ENCODE data around the gene ELF2.
"Not testable (repeated sequence)": the region's sequence is repeated elsewhere in the genome, so short reads cannot be mapped to it uniquely, and the experiment has no call there.

The ELF2 gene

GRCh38 chr4:139076016-139076744 lies 100.8 kb downstream of the ELF2 start:
- no peak for DNase-seq

- no peak for DNase-seq
Measured at GRCh38 chr4:139060591-139060990, 116.4 kb downstream of the ELF2 start.

- not testable (repeated sequence) for DNase-seq
Measured at GRCh38 chr4:139059026-139059425, 118.0 kb downstream of the ELF2 start.

GRCh38 chr4:139054791-139055505 lies 122.1 kb downstream of the ELF2 start:
- DNase-seq: no peak

- DNase-seq: no peak
Measured at GRCh38 chr4:139053909-139054308, 123.1 kb downstream of the ELF2 start.

- no peak for DNase-seq
Measured at GRCh38 chr4:139050446-139050845, 126.6 kb downstream of the ELF2 start.

- no peak for DNase-seq
Measured at GRCh38 chr4:139048026-139048425, 129.0 kb downstream of the ELF2 start.

- no peak for DNase-seq
Measured at GRCh38 chr4:139044291-139044690, 132.7 kb downstream of the ELF2 start.

GRCh38 chr4:139042981-139043460 lies 134.0 kb downstream of the ELF2 start:
- DNase-seq: no peak

- no peak for DNase-seq
Measured at GRCh38 chr4:139038874-139039443, 138.1 kb downstream of the ELF2 start.

- DNase-seq: no peak
Measured at GRCh38 chr4:139036885-139037284, 140.1 kb downstream of the ELF2 start.

GRCh38 chr4:139035650-139036049 lies 141.4 kb downstream of the ELF2 start:
- no peak for DNase-seq

GRCh38 chr4:139030614-139031235 lies 146.3 kb downstream of the ELF2 start:
- DNase-seq: peak; percentile 48

GRCh38 chr4:139029866-139030363 lies 147.1 kb downstream of the ELF2 start:
- DNase-seq: not testable (repeated sequence)

GRCh38 chr4:139028191-139028661 lies 148.8 kb downstream of the ELF2 start:
- DNase-seq: no peak

- no peak for DNase-seq
Measured at GRCh38 chr4:139027776-139028175, 149.2 kb downstream of the ELF2 start.

- no peak for DNase-seq
Measured at GRCh38 chr4:139025841-139026240, 151.2 kb downstream of the ELF2 start.

- no peak for DNase-seq
Measured at GRCh38 chr4:139024686-139025085, 152.3 kb downstream of the ELF2 start.

- no peak for DNase-seq
Measured at GRCh38 chr4:139022835-139023234, 154.2 kb downstream of the ELF2 start.

- not testable (repeated sequence) for DNase-seq
Measured at GRCh38 chr4:139021071-139021470, 155.9 kb downstream of the ELF2 start.

- DNase-seq: no peak
Measured at GRCh38 chr4:139020384-139020783, 156.6 kb downstream of the ELF2 start.

- no peak for DNase-seq
Measured at GRCh38 chr4:139018971-139019758, 157.9 kb downstream of the ELF2 start.
